ENCODE data around the gene CASR. TPM values are rescaled to one million over a fixed set of nuclear protein-coding genes. Genes with fewer than 3 reads are reported as not detected.

Gene CASR
- total and polyA plus RNA-seq, 2 of the 4 experiments (the other 2 are of a cell fraction) = not detected

DNA sequence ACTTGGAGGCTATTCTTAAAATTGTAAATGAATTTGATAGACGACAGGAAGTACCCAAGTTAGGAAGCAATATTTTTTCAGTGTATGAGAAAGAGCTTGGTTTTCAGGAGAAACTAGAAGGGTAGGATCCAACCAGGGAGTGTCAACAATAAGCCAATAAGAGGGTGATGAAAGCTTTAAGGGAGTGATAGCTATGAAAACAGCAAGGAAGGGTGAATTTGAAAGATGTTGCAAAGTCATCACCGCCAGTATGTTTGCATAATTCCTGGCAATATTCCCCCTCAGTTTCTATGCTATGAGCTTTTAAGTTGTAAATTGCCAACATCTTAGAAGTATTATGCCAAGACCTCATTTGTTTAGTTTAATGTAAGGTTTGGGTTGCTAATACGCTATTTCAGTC, 129.8 kb downstream of the CASR start:
- BruUV-seq (replicated peaks) = no TSS peak
- Histone ChIP-seq H3K9ac (ENCODE audit: low read depth, low read length) (no peak overlapping the region), H3K56ac (ENCODE audit: extremely low read depth, insufficient read depth, low read length) (no peak overlapping the region), H4K8ac (ENCODE audit: low read depth in 2 of 2, low read length in 2 of 2) (no peak overlapping the region), H2BK5ac (ENCODE audit: low read depth, low read length, poor library complexity, severe bottlenecking) (no peak overlapping the region), H4K20me1 (ENCODE audit: insufficient read depth, low read length) (no peaks in the 10 kb centered on the region), H2AK5ac (ENCODE audit: low read depth, low read length) (no peak overlapping the region), H3K18ac (ENCODE audit: low read depth, low read length) (no peak overlapping the region), H2BK15ac (ENCODE audit: low read depth, low read length) (no peak overlapping the region), H3K4me2 (ENCODE audit: low read depth, low read length) (no peak overlapping the region), H4K91ac (ENCODE audit: insufficient read depth, low read depth, low read length) (no peak overlapping the region), H2BK120ac (ENCODE audit: low read depth, low read length) (no peak overlapping the region), H3K79me1 (ENCODE audit: low read depth in 1 of 2, low read length in 2 of 2) (no peaks in the 10 kb centered on the region), H3K14ac (replicated peaks; ENCODE audit: low read depth, low read length) (no peak overlapping the region), H2BK20ac (ENCODE audit: low read depth, low read length) (no peak overlapping the region), H3K9me3 (ENCODE audit: control insufficient read depth, insufficient read depth, low read length) (no peaks in the 10 kb centered on the region), H3K4ac (ENCODE audit: low read depth, low read length) (no peak overlapping the region), H3K9me1 (ENCODE audit: insufficient read depth, low read length) (no peaks in the 10 kb centered on the region), H4K5ac (ENCODE audit: low read depth, low read length) (no peak overlapping the region), H2AFZ (replicated peaks; ENCODE audit: low read length, poor library complexity) (no peak overlapping the region), H3K4me3 (ENCODE audit: insufficient read depth, low read depth, low read length) (no peak overlapping the region), H2AK9ac (replicated peaks; ENCODE audit: low read depth, low read length, poor library complexity) (no peak overlapping the region), H3K27me3 (ENCODE audit: control insufficient read depth, insufficient read depth, low read length) (no peaks in the 10 kb centered on the region; the same call in 1 of the 2 replicates), H3K23ac (ENCODE audit: low read depth, low read length) (no peak overlapping the region), H3K4me1 (ENCODE audit: control insufficient read depth, insufficient read depth, low read length) (no peaks in the 10 kb centered on the region), H3K27ac (ENCODE audit: insufficient read depth, low read length) (no peak overlapping the region), H3K36me3 (ENCODE audit: control insufficient read depth, insufficient read depth, low read length) (no peaks in the 10 kb centered on the region)
- ATAC-seq (ENCODE audit: low read depth) (no peak), DNase-seq (no peak)
- ChIA-PET POLR2A (ENCODE audit: unreplicated experiment) (no interaction called here), CTCF (no interaction called here)
- TF ChIP-seq RCOR1 (IDR thresholded peaks at IDR 0.05; ENCODE audit: insufficient replicate concordance, low read length) (no peak), CHD1 (IDR thresholded peaks at IDR 0.05; ENCODE audit: low read depth, low read length) (no peak), RAD21 (IDR thresholded peaks at IDR 0.05; ENCODE audit: low read length) (no peak), MAZ (IDR thresholded peaks at IDR 0.05; ENCODE audit: borderline replicate concordance, low read depth, low read length) (no peak), FOS (IDR thresholded peaks at IDR 0.05; ENCODE audit: low read depth, low read length) (no peak), NFE2L2 (IDR thresholded peaks at IDR 0.05; ENCODE audit: low read depth, low read length) (no peak), MXI1 (IDR thresholded peaks at IDR 0.05; ENCODE audit: borderline replicate concordance, low read depth, low read length) (no peak), CEBPB (IDR thresholded peaks at IDR 0.05; ENCODE audit: low read depth, low read length) (no peak), POLR2A (IDR thresholded peaks at IDR 0.05; ENCODE audit: low read depth, low read length) (no peak), BHLHE40 (IDR thresholded peaks at IDR 0.05; ENCODE audit: low read depth, low read length) (no peak), SMC3 (IDR thresholded peaks at IDR 0.05; ENCODE audit: low read depth, low read length) (no peak), RFX5 (IDR thresholded peaks at IDR 0.05; ENCODE audit: low read depth, low read length) (no peak), MAFK (IDR thresholded peaks at IDR 0.05; ENCODE audit: low read depth, low read length) (no peak)
- TF ChIP-seq, protein P1, sequence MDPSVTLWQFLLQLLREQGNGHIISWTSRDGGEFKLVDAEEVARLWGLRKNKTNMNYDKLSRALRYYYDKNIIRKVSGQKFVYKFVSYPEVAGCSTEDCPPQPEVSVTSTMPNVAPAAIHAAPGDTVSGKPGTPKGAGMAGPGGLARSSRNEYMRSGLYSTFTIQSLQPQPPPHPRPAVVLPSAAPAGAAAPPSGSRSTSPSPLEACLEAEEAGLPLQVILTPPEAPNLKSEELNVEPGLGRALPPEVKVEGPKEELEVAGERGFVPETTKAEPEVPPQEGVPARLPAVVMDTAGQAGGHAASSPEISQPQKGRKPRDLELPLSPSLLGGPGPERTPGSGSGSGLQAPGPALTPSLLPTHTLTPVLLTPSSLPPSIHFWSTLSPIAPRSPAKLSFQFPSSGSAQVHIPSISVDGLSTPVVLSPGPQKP (IDR thresholded peaks at IDR 0.05; ENCODE audit: borderline replicate concordance, low read depth, low read length) = no peak
- dilution Hi-C loops (cut with HindIII; ENCODE audit: low sequenced_read_pairs, unreplicated experiment) = no loop called here
- 38% methylated on average over 1 of the region's 3 CpGs; no CpG with 5 or more reads in 1 of the 2 experiments for WGBS, 2 experiments (ENCODE audit: extremely low coverage in 2 of 2, insufficient read length in 1 of 2)
- in situ Hi-C loops (cut with MboI; ENCODE audit: low sequenced_read_pairs) = no loop called here
- intact Hi-C loops (cut with micrococcal nuclease) = no loop called here

Measured in IMR-90 (cell line).